Uterus (tissue), 4 donors: Measurements from ENCODE around the gene COL4A3. TPM values are rescaled to one million over a fixed set of nuclear protein-coding genes. Genes with fewer than 3 reads are reported as not detected.
"Not testable (repeated sequence)": the region's sequence is repeated elsewhere in the genome, so short reads cannot be mapped to it uniquely, and the experiment has no call there.

Experiments used
- DNase-seq, 2 donors: peaks; one replicate each; pipeline ENCODE4 v3.0.0-alpha.2; 2019 to 2020
- H3K27ac ChIP-seq, 2 donors: fragments of 200-600 bp; sonication (generic); 1 replicate in 1 of 2; 2 replicates in 1 of 2; pipeline ENCODE4 v1.5.1; 2016 to 2018
- H3K27me3 ChIP-seq, 2 donors: fragments of 200-600 bp; sonication (generic); one replicate each; pipeline ENCODE4 v1.5.1; 2018 to 2019; ENCODE audit warnings: control low read depth in 1 of 2
- H3K36me3 ChIP-seq, 2 donors: fragments of 200-600 bp; sonication (generic); one replicate each; pipeline ENCODE4 v1.5.1; 2019; ENCODE audit warnings: control low read depth in 1 of 2
- H3K4me1 ChIP-seq, 2 donors: fragments of 200-600 bp; sonication (generic); one replicate each; pipeline ENCODE4 v1.5.1; 2018 to 2019; ENCODE audit warnings: control low read depth in 1 of 2
- H3K4me3 ChIP-seq, 2 donors: fragments of 200-600 bp; sonication (generic); 1 replicate in 1 of 2; 2 replicates in 1 of 2; pipeline ENCODE4 v1.5.1; 2018 to 2019; ENCODE audit warnings: mild to moderate bottlenecking in 1 of 2
- H3K9me3 ChIP-seq, 2 donors: fragments of 200-600 bp; sonication (generic); one replicate each; pipeline ENCODE4 v1.5.1; 2019; ENCODE audit warnings: control low read depth in 1 of 2
- POLR2A ChIP-seq, 2 donors: fragments of 450-650 bp; IDR thresholded peaks; one replicate each; pipeline ENCODE4 v1.6.1; 2016; ENCODE audit warnings: antibody characterized with exemption in 2 of 2, mild to moderate bottlenecking in 1 of 2, moderate library complexity in 1 of 2
- intact Hi-C: fragments of 100-400 bp; cut with DNase I; formaldehyde crosslinking; loops from one replicate; pipeline ENCODE4 v1.15.1; 2023; ENCODE audit warnings: low total_unique reads
- total RNA-seq, 4 donors: library from RNA; depleted of rRNA in 3 of 4; stranded (reverse); fragments of >200 nt in 3 of 4; gene quantifications; one replicate each; pipeline versions ENCODE4 v1.1.0 to v1.2.4, GENCODE V29; 2014 to 2023
- TF ChIP-seq, protein P1 (sequence below), 4 experiments: fragments of 200-600 bp in 2 of 4; fragments of 450-650 bp in 2 of 4; sonication (generic) in 2 of 4; IDR thresholded peaks; one replicate each; pipeline ENCODE4 v1.5.1; 2016 to 2019; ENCODE audit warnings: antibody characterized with exemption in 4 of 4, mild to moderate bottlenecking in 2 of 4, moderate library complexity in 1 of 4
- donor health status: DM: yes; HTN: yes; CAD: no.

Gene COL4A3
- total RNA-seq, 4 donors from 2014 or later = 0.26 to 7.6 (median 3.5) TPM

DNA sequence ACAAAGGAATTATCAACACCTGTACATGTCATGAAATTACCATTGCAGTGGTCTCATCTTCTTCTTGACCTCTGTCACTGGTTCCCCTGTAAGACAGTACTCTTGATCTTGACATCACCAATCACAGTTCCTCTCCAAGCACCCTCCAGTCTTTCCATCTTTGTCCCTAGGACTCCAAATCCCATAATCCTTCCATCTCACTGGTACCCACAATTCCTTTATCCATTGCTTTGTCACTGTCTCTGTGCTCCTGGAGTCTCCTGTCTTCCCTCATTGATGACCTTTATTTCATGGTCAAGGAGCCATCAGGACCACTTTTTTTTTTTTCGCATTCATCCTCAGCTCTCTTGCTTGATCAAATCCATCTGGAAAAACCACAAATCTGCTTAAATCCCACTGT lies 56.7 kb downstream of the COL4A3 start:
- Histone ChIP-seq H3K4me1 (no peaks in the 10 kb centered on the region), H3K9me3 (no peaks in the 10 kb centered on the region), H3K27me3 (no peaks in the 10 kb centered on the region), H3K4me3 (no peak overlapping the region), H3K36me3 (no peaks in the 10 kb centered on the region), H3K27ac (no peak overlapping the region)
- no peak for DNase-seq
- TF ChIP-seq, protein P1, sequence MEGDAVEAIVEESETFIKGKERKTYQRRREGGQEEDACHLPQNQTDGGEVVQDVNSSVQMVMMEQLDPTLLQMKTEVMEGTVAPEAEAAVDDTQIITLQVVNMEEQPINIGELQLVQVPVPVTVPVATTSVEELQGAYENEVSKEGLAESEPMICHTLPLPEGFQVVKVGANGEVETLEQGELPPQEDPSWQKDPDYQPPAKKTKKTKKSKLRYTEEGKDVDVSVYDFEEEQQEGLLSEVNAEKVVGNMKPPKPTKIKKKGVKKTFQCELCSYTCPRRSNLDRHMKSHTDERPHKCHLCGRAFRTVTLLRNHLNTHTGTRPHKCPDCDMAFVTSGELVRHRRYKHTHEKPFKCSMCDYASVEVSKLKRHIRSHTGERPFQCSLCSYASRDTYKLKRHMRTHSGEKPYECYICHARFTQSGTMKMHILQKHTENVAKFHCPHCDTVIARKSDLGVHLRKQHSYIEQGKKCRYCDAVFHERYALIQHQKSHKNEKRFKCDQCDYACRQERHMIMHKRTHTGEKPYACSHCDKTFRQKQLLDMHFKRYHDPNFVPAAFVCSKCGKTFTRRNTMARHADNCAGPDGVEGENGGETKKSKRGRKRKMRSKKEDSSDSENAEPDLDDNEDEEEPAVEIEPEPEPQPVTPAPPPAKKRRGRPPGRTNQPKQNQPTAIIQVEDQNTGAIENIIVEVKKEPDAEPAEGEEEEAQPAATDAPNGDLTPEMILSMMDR (IDR thresholded peaks at IDR 0.05) = no peak
- no peak for TF ChIP-seq POLR2A (IDR thresholded peaks at IDR 0.05)
- intact Hi-C loops = no loop called here

DNA sequence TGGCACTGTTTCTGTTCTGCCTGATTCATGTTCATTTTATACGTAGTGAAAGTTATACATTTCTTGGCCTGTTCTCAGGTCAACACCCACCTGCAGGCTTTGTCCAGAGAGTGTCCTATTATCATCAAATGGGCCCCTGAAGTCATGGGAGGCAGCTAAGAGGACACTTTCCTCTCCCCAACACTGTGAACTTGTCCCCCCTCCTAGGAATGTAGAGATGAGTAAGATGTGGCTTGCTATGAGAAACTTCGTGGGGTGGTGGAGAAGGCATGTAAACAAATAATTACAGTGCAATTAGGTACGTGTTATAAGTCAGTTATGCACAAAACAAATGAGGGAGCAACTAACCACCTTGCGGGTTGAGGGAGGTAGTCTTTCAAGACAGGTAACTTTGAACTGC lies 57.9 kb downstream of the COL4A3 start:
- Histone ChIP-seq H3K36me3 (no peaks in the 10 kb centered on the region), H3K4me1 (no peaks in the 10 kb centered on the region), H3K9me3 (no peaks in the 10 kb centered on the region), H3K27ac (no peak overlapping the region), H3K4me3 (no peak overlapping the region), H3K27me3 (no peaks in the 10 kb centered on the region)
- no peak for DNase-seq
- no peak for TF ChIP-seq POLR2A (IDR thresholded peaks at IDR 0.05)
- TF ChIP-seq, protein P1 (IDR thresholded peaks at IDR 0.05) = no peak
- intact Hi-C loops = no loop called here

DNA sequence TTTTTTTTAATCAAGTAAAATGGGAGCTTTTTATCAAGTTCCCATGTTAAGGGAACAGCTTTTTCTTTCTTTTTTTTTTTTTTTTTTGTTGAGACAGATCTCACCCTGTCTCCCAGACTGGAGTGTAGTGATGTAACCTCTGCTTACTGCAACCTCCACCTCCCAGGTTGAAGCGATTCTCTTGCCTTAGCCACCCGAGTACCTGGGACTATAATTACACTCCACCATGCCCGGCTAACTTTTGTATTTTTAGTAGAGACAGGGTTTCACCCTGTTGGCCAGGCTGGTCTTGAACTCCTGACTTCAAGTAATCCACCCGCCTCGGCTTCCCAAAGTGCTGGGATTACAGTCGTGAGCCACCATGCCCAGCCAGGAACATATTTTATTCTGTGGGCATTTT lies 61.2 kb downstream of the COL4A3 start:
- H3K4me1 ChIP-seq, H3K4me3 ChIP-seq, H3K36me3 ChIP-seq, intact Hi-C loops, H3K9me3 ChIP-seq, H3K27me3 ChIP-seq, H3K27ac ChIP-seq, DNase-seq: not testable (repeated sequence)

- no peak overlapping the region for H3K4me3 ChIP-seq
- no peaks in the 10 kb centered on the region for H3K27me3 ChIP-seq
- H3K27ac ChIP-seq = no peak overlapping the region
- H3K4me1 ChIP-seq = no peaks in the 10 kb centered on the region
- no peaks in the 10 kb centered on the region for H3K36me3 ChIP-seq
- intact Hi-C loops = no loop called here
- no peak for DNase-seq
- H3K9me3 ChIP-seq = no peaks in the 10 kb centered on the region
- TF ChIP-seq POLR2A (IDR thresholded peaks at IDR 0.05) = no peak
Observed at GRCh38 chr2:227228061-227228667, 63.7 kb downstream of the COL4A3 start.

GRCh38 chr2:227230151-227230550 lies 65.7 kb downstream of the COL4A3 start:
- H3K9me3 ChIP-seq = no peaks in the 10 kb centered on the region
- no peak for TF ChIP-seq POLR2A (IDR thresholded peaks at IDR 0.05)
- H3K27ac ChIP-seq = no peak overlapping the region
- H3K4me3 ChIP-seq = no peak overlapping the region
- DNase-seq = no peak
- H3K27me3 ChIP-seq = no peaks in the 10 kb centered on the region
- no peaks in the 10 kb centered on the region for H3K36me3 ChIP-seq
- intact Hi-C loops = no loop called here
- no peaks in the 10 kb centered on the region for H3K4me1 ChIP-seq

- intact Hi-C loops = no loop called here
- H3K4me1 ChIP-seq = no peaks in the 10 kb centered on the region
- no peak overlapping the region for H3K4me3 ChIP-seq
- H3K36me3 ChIP-seq = no peaks in the 10 kb centered on the region
- DNase-seq = no peak
- H3K9me3 ChIP-seq = no peaks in the 10 kb centered on the region
- H3K27ac ChIP-seq = no peak overlapping the region
- TF ChIP-seq, protein P1 (IDR thresholded peaks at IDR 0.05) = no peak
- TF ChIP-seq POLR2A (IDR thresholded peaks at IDR 0.05) = no peak
- H3K27me3 ChIP-seq = no peaks in the 10 kb centered on the region
Observed at GRCh38 chr2:227234429-227234828, 70.0 kb downstream of the COL4A3 start.

DNA sequence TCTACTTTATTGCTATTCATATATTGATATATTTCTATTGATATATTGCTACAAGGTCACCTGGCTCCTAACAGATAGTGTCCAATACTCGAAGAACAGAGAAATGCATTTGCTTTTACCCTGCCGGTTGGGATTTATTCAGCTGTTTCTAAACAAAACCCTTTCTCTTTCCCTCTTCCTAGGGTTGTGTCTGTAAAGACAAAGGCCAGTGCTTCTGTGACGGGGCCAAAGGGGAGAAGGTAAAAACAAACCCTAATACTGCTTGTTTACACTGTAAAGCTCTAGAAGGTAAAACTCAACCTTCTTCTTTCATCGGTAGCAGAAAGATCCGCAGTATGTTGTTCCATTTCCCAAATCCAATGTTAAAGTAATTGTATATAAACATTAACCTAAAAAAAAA lies 73.4 kb downstream of the COL4A3 start:
- Histone ChIP-seq H3K27me3 (no peaks in the 10 kb centered on the region), H3K4me1 (no peaks in the 10 kb centered on the region), H3K9me3 (no peaks in the 10 kb centered on the region), H3K27ac (no peak overlapping the region), H3K36me3 (no peaks in the 10 kb centered on the region), H3K4me3 (no peak overlapping the region)
- intact Hi-C loops = no loop called here
- TF ChIP-seq, protein P1 (IDR thresholded peaks at IDR 0.05) = no peak
- TF ChIP-seq POLR2A (IDR thresholded peaks at IDR 0.05) = no peak
- no peak for DNase-seq
